GM19193 (cell line): ENCODE data around the gene CEP128.

Experiments used
- POLR2A ChIP-seq: IDR thresholded peaks from 4 replicates; pipeline ENCODE4 v1.6.1; 2011; ENCODE audit not compliant: insufficient read depth, insufficient read length; ENCODE audit errors: extremely low read depth

CEP128 gene

GRCh38 chr14:80567905-80568536 is 373.5 kb downstream of the CEP128 start:
- no peak for TF ChIP-seq POLR2A

GRCh38 chr14:80565001-80565400 is 376.5 kb downstream of the CEP128 start:
- no peak for TF ChIP-seq POLR2A

DNA sequence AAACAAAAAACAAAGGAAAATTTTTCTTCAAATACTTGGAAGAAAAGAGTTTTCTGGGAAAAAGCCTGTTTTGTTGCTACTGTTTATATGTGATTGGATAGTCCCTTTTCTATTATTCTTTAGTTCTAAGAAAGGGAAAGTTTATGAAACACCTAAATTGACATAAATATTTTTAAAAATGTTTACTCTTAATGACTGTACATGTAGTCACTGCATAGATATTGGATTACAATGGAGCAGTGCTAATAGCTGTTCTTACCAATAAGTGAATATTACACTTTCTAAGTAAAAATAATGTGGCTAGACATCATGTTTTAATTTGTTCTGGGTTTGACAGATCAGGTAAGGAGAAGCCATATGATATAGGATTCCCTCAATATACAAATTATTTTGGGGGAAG is 377.5 kb downstream of the CEP128 start:
- TF ChIP-seq POLR2A: no peak

DNA sequence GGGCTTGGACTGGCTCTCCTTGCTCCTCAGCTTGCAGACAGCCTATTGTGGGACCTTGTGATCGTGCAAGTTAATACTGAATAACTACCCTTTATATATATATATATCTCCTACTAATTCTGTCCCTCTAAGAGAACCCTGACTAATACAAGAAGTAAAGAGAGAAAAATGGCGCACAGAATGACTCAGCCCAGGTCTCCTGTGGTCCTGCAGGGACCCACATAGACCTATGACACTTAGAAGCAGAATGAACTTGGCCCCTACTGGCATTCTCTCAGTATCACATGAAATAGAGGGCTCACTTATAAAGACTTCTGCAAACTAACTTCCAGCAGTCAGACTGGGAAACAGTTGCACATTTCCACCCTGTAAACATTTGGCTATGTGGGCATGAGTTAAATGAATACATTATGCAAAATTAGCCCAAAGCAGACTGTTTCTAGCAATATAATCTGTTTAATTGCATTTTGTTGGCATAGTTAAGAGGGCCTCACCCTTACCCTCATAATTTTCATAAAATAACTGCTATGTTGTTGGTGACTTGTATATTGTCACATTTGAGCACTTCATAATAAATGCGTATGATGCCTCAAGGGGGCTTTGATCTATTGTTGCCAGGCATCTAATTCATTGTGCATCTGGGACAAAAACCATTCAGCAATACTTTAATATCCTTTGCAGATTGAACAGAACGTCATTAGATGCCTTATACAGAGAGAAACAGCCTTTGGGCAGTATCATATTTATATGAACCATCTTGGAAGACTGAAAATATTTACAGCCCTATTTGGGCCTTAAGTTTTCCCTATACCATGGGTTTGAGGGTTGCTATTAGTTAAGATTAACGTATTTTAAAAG is 380.5 kb downstream of the CEP128 start:
- no peak for TF ChIP-seq POLR2A

DNA sequence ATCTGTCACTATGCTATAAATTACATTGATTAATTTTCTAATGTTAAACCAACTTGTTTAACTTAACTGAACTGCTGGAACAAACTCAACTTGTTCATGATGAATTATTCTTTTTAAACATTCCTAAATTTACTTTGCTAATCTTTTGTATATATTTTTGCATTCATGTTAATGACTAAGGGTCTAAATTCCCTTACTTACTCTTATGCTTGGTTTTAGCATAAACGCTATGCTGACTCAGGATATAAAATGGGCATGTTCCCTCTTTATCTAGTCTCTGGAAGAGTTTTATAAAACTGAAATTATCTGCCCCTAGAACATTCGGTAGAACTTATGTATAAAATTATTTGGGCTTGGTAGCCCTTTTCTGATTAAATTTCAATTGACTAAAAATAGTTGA is 387.4 kb downstream of the CEP128 start:
- no peak for TF ChIP-seq POLR2A

- no peak for TF ChIP-seq POLR2A
These were observed 392.4 kb downstream of the CEP128 start for GRCh38 chr14:80549141-80549540.

DNA sequence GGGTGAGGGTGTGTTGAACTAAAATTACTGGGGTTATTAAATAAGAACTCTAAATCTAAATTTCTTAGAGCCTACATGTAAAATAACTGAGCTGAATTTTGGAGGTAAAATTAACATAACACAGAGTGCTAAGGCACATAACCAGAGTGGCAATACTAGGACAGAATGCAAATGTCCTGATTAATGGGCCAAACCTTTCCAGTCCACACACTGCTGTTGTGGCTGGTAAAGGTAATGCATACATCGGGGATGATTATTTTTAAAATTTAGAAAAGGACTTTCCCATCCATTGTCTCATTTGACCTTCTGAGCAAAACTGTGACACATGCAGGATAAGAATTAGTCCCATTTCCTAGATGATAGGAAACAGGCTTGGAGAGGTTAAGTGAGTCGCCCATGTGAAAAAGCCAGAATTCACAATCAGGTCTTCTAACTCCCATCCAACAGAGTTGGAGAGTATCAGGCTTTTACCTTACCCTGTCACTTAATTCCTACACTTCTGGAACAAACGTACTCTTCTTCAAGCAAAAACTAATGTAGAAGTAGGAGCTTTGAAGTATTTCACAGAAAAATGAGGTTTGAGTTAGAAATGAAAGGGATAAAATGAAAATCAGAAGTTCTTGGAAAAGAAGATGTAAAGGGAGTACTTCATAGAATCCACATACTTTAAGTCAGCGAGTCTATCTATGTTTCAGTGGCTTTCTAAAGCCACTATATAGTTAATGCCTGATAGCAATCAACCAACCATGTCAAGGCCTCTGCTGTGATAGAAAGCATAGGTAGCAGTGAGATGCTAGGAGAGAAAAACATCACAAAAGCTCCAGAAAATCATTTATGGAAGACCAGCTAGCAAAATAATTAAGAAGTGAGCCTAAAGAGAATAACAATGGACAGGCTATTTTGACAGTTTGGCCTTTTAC is 395.3 kb downstream of the CEP128 start:
- no peak for TF ChIP-seq POLR2A

DNA sequence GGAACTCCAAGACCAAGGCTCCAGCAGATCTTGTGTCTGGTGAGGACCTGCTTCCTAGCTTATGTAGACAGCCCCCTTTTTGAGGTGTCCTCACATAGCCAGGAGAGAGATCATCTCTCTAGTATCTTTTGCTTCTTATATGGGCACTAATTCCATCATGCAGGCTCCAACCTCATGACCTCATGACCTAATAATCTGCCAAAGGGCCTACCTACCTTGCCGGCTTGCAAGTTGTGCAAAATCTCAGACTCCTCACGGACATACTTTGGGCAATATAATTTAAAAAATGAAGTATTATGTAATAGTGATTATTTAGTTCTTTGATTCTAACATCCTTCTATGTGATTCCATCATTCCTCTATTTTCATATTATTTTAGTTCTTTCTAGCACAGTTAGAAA is 397.2 kb downstream of the CEP128 start:
- TF ChIP-seq POLR2A: no peak

DNA sequence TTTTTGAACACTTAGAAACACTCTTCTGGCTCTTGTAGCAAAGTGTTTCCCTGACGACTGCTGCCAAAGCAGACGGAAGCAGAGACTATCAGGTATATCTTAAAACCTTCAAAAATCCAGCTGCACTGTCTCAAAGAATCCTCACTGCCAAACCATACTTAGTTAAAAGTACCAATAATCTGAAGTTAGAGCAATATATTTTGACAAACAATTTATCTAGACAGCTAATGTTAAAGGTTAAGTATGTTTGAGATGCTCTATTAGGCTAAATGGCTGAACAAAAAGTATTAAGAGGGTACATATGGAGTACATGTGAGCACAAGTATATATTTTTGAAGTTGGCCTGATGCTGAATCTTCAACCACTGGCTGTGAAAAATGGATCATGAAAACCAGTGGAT is 398.3 kb downstream of the CEP128 start:
- no peak for TF ChIP-seq POLR2A

- TF ChIP-seq POLR2A: no peak
These were observed 402.7 kb downstream of the CEP128 start for GRCh38 chr14:80538633-80539375.

- TF ChIP-seq POLR2A: no peak
These were observed 403.9 kb downstream of the CEP128 start for GRCh38 chr14:80537626-80538025.

- TF ChIP-seq POLR2A: no peak
These were observed 405.1 kb downstream of the CEP128 start for GRCh38 chr14:80536456-80536855.

- TF ChIP-seq POLR2A: no peak
These were observed 406.4 kb downstream of the CEP128 start for GRCh38 chr14:80535171-80535570.

GRCh38 chr14:80523518-80524117 is 417.9 kb downstream of the CEP128 start:
- TF ChIP-seq POLR2A: no peak
